Rectal smooth muscle tissue (tissue), 1 donor: ENCODE data around the gene ZSWIM3.

Experiments used
- H3K27ac ChIP-seq: one replicate; pipeline ENCODE4 v1.7.0; 2013; ENCODE audit warnings: low read depth, low read length, inconsistent platforms
- H3K27me3 ChIP-seq: one replicate; pipeline ENCODE4 v1.7.0; 2013; ENCODE audit warnings: low read length; ENCODE audit not compliant: control insufficient read depth, insufficient read depth
- H3K36me3 ChIP-seq: one replicate; pipeline ENCODE4 v1.7.0; 2013; ENCODE audit warnings: low read length; ENCODE audit not compliant: control insufficient read depth, insufficient read depth
- H3K4me1 ChIP-seq: one replicate; pipeline ENCODE4 v1.7.0; 2013; ENCODE audit warnings: low read length; ENCODE audit not compliant: control insufficient read depth, insufficient read depth
- H3K4me3 ChIP-seq: one replicate; pipeline ENCODE4 v1.7.0; 2013; ENCODE audit warnings: low read length
- H3K9ac ChIP-seq: one replicate; pipeline ENCODE4 v1.7.0; 2013; ENCODE audit warnings: low read length

ZSWIM3 gene

GRCh38 chr20:45835329-45835765 lies 22.1 kb upstream of the ZSWIM3 start:
- Histone ChIP-seq H3K36me3 (no peaks in the 10 kb centered on the region), H3K4me3 (peak overlapping the region; percentile 95), H3K4me1 (peaks cover 19% of the 10 kb centered on the region), H3K27me3 (no peaks in the 10 kb centered on the region), H3K9ac (no peak overlapping the region), H3K27ac (peak overlapping the region; percentile 81)

- Histone ChIP-seq H3K27me3 (no peaks in the 10 kb centered on the region), H3K4me1 (peaks cover 19% of the 10 kb centered on the region), H3K4me3 (peak overlapping the region; percentile 23), H3K36me3 (no peaks in the 10 kb centered on the region), H3K27ac (peak overlapping the region; percentile 81), H3K9ac (no peak overlapping the region)
Observed at GRCh38 chr20:45835825-45836224, 21.6 kb upstream of the ZSWIM3 start.

- peaks cover 20% of the 10 kb centered on the region for H3K4me1 ChIP-seq
- no peak overlapping the region for H3K9ac ChIP-seq
- no peak overlapping the region for H3K27ac ChIP-seq
- no peaks in the 10 kb centered on the region for H3K27me3 ChIP-seq
- no peak overlapping the region for H3K4me3 ChIP-seq
- H3K36me3 ChIP-seq, result peaks cover 6% of the 10 kb centered on the region
Observed at GRCh38 chr20:45836841-45837240, 20.6 kb upstream of the ZSWIM3 start.

GRCh38 chr20:45840700-45841198 lies 16.7 kb upstream of the ZSWIM3 start:
- Histone ChIP-seq H3K36me3 (peaks cover 29% of the 10 kb centered on the region), H3K9ac (no peak overlapping the region), H3K4me1 (peaks cover 24% of the 10 kb centered on the region), H3K27me3 (no peaks in the 10 kb centered on the region), H3K4me3 (no peak overlapping the region), H3K27ac (no peak overlapping the region)

- H3K4me3 ChIP-seq, result no peak overlapping the region
- peaks cover 29% of the 10 kb centered on the region for H3K36me3 ChIP-seq
- no peak overlapping the region for H3K9ac ChIP-seq
- H3K27ac ChIP-seq, result peak overlapping the region; percentile 70
- H3K27me3 ChIP-seq, result no peaks in the 10 kb centered on the region
- H3K4me1 ChIP-seq, result peaks cover 21% of the 10 kb centered on the region
Observed at GRCh38 chr20:45841407-45842129, 15.8 kb upstream of the ZSWIM3 start.

- Histone ChIP-seq H3K27me3 (no peaks in the 10 kb centered on the region), H3K4me3 (no peak overlapping the region), H3K9ac (no peak overlapping the region), H3K36me3 (peaks cover 29% of the 10 kb centered on the region), H3K27ac (peak overlapping the region; percentile 70), H3K4me1 (peaks cover 19% of the 10 kb centered on the region)
Observed at GRCh38 chr20:45842169-45842812, 15.1 kb upstream of the ZSWIM3 start.

GRCh38 chr20:45843506-45843905 lies 13.9 kb upstream of the ZSWIM3 start:
- H3K27ac ChIP-seq, result no peak overlapping the region
- no peak overlapping the region for H3K9ac ChIP-seq
- no peak overlapping the region for H3K4me3 ChIP-seq
- peaks cover 19% of the 10 kb centered on the region for H3K4me1 ChIP-seq
- H3K36me3 ChIP-seq, result peaks cover 32% of the 10 kb centered on the region
- H3K27me3 ChIP-seq, result no peaks in the 10 kb centered on the region

- Histone ChIP-seq H3K9ac (no peak overlapping the region), H3K27me3 (no peaks in the 10 kb centered on the region), H3K36me3 (peaks cover 33% of the 10 kb centered on the region), H3K4me3 (no peak overlapping the region), H3K27ac (no peak overlapping the region), H3K4me1 (peaks cover 19% of the 10 kb centered on the region)
Observed at GRCh38 chr20:45845452-45845851, 12.0 kb upstream of the ZSWIM3 start.

- H3K27me3 ChIP-seq, result no peaks in the 10 kb centered on the region
- peak overlapping the region; percentile 11 for H3K9ac ChIP-seq
- H3K27ac ChIP-seq, result no peak overlapping the region
- H3K4me1 ChIP-seq, result peaks cover 3% of the 10 kb centered on the region
- H3K4me3 ChIP-seq, result no peak overlapping the region
- H3K36me3 ChIP-seq, result peaks cover 23% of the 10 kb centered on the region
Observed at GRCh38 chr20:45848421-45848820, 9.0 kb upstream of the ZSWIM3 start.

- Histone ChIP-seq H3K36me3 (peaks cover 17% of the 10 kb centered on the region), H3K9ac (no peak overlapping the region), H3K4me1 (no peaks in the 10 kb centered on the region), H3K27ac (no peak overlapping the region), H3K27me3 (no peaks in the 10 kb centered on the region), H3K4me3 (no peak overlapping the region)
Observed at GRCh38 chr20:45848969-45849582, 8.3 kb upstream of the ZSWIM3 start.

GRCh38 chr20:45850238-45850637 lies 7.2 kb upstream of the ZSWIM3 start:
- H3K9ac ChIP-seq, result no peak overlapping the region
- peaks cover 5% of the 10 kb centered on the region for H3K4me1 ChIP-seq
- peaks cover 7% of the 10 kb centered on the region for H3K36me3 ChIP-seq
- no peak overlapping the region for H3K27ac ChIP-seq
- H3K4me3 ChIP-seq, result no peak overlapping the region
- no peaks in the 10 kb centered on the region for H3K27me3 ChIP-seq

GRCh38 chr20:45850926-45851325 lies 6.5 kb upstream of the ZSWIM3 start:
- Histone ChIP-seq H3K27me3 (no peaks in the 10 kb centered on the region), H3K27ac (no peak overlapping the region), H3K4me1 (peaks cover 9% of the 10 kb centered on the region), H3K4me3 (no peak overlapping the region), H3K9ac (no peak overlapping the region), H3K36me3 (peaks cover 4% of the 10 kb centered on the region)
